K562 (cell line): ENCODE results near the gene ACHE. TPM values are rescaled to one million over a fixed set of nuclear protein-coding genes. Genes with fewer than 3 reads are reported as not detected.

Source experiments
- ATAC-seq: fragments of 200-7000 bp; cut with Tn5 transposase; 3 replicates; pipeline ENCODE4 v1.9.1; 2020; ENCODE audit warnings: moderate library complexity
- BruUV-seq: library from RNA; stranded (reverse); fragments of 400-500 nt; replicated peaks from 2 replicates; lab custom pipeline; 2021; lab: Mats Ljungman, UMichigan
- CTCF ChIA-PET: fragments of 300-600 bp; formaldehyde crosslinking; extraction: SDS; loops from one replicate; lab custom pipeline; 2021; ENCODE audit warnings: low intra/inter-chr PET ratio; lab: Yijun Ruan, JAX
- POLR2A ChIA-PET: fragments of 300-600, 350-650 bp; sonication (Branson Sonifier 250); formaldehyde crosslinking; extraction: SDS; loops from one replicate; lab custom pipeline; 2021; ENCODE audit warnings: antibody characterized with exemption, inconsistent platforms; lab: Yijun Ruan, JAX
- DNase-seq, 4 experiments: peaks; one replicate each; pipeline versions ENCODE4 v3.0.0 to v3.0.0-alpha.2; 2011 to 2018; ENCODE audit warnings: low spot score in 3 of 4, mixed read lengths in 3 of 4; ENCODE audit errors: extremely low read depth in 1 of 4
- FAIRE-seq: peaks from 2 replicates; lab custom pipeline; 2011; peaks lifted over from hg19 to GRCh38; lab: Jason Lieb, UNC
- H2AFZ ChIP-seq: 2 replicates; pipeline ENCODE4 v1.6.0; 2011; ENCODE audit warnings: low read depth, low read length, control low read depth, inconsistent platforms
- H3K27ac ChIP-seq: fragments of 200-600 bp; 3 replicates; pipeline ENCODE4 v1.8.0; 2011; ENCODE audit warnings: low read depth, mild to moderate bottlenecking, control low read depth, inconsistent platforms, low read length, moderate library complexity, mixed read lengths; ENCODE audit errors: extremely low read depth
- H3K27me3 ChIP-seq, 2 experiments: fragments of 300-600 bp in 1 of 2; 2 replicates in 1 of 2; 3 replicates in 1 of 2; pipeline versions ENCODE4 v1.6.0 to v1.8.0; 2011; ENCODE audit warnings: inconsistent platforms in 2 of 2, low read length in 2 of 2, mild to moderate bottlenecking in 1 of 2, mixed read lengths in 1 of 2, moderate library complexity in 1 of 2; ENCODE audit not compliant: control insufficient read depth in 2 of 2, insufficient read depth in 2 of 2
- H3K36me3 ChIP-seq: fragments of 300-600 bp; 3 replicates; pipeline ENCODE4 v1.8.0; 2011; ENCODE audit warnings: mild to moderate bottlenecking, low read length, inconsistent platforms; ENCODE audit not compliant: control insufficient read depth, insufficient read depth
- H3K4me1 ChIP-seq, 2 experiments: fragments of 200-600 bp in 1 of 2; replicated peaks in 1 of 2; 2 replicates in 1 of 2; 3 replicates in 1 of 2; pipeline versions ENCODE4 v1.5.1 to v1.8.0; 2011; ENCODE audit warnings: inconsistent platforms in 2 of 2, low read length in 2 of 2, mild to moderate bottlenecking in 1 of 2, mixed read lengths in 1 of 2, moderate library complexity in 1 of 2; ENCODE audit not compliant: control insufficient read depth in 2 of 2, insufficient read depth in 2 of 2
- H3K4me2 ChIP-seq: 2 replicates; pipeline ENCODE4 v1.6.1; 2011; ENCODE audit warnings: low read length, control low read depth, inconsistent platforms, mixed read lengths; ENCODE audit not compliant: insufficient read depth
- H3K4me3 ChIP-seq: fragments of 200-600 bp; sonication (generic), shearing (Covaris generic); 2 replicates; pipeline ENCODE4 v1.5.1; 2016; ENCODE audit warnings: control low read depth, inconsistent platforms
- H3K79me2 ChIP-seq: fragments of 200-600 bp; 3 replicates; pipeline ENCODE4 v1.8.0; 2011; ENCODE audit warnings: low read length, inconsistent platforms; ENCODE audit not compliant: control insufficient read depth, insufficient read depth
- H3K9ac ChIP-seq, 2 experiments: 2 replicates each; pipeline versions ENCODE4 v1.6.0 to v1.6.1; 2011; ENCODE audit warnings: low read depth in 2 of 2, low read length in 2 of 2, control low read depth in 1 of 2, inconsistent platforms in 1 of 2, mild to moderate bottlenecking in 1 of 2, mixed read lengths in 1 of 2; ENCODE audit not compliant: insufficient read depth in 1 of 2
- H3K9me1 ChIP-seq: one replicate; pipeline ENCODE4 v1.6.0; 2011; ENCODE audit warnings: inconsistent platforms, mild to moderate bottlenecking, low read length, moderate library complexity; ENCODE audit not compliant: control insufficient read depth, insufficient read depth
- H3K9me3 ChIP-seq: replicated peaks from 2 replicates; pipeline ENCODE4 v1.5.1; 2011; ENCODE audit warnings: low read depth, low read length, inconsistent platforms; ENCODE audit not compliant: control insufficient read depth, insufficient read depth
- H4K20me1 ChIP-seq: replicated peaks from 2 replicates; pipeline ENCODE4 v1.6.1; 2011; ENCODE audit warnings: low read length, inconsistent platforms, mixed read lengths; ENCODE audit not compliant: control insufficient read depth, insufficient read depth
- CBX1 ChIP-seq: sonication (generic); IDR thresholded peaks from 2 replicates; pipeline ENCODE4 v1.6.1; 2016; ENCODE audit warnings: antibody characterized with exemption, low read depth, mild to moderate bottlenecking
- EHMT2 ChIP-seq: fragments of 450-650 bp; IDR thresholded peaks from 2 replicates; pipeline ENCODE4 v1.6.1; 2018; ENCODE audit warnings: antibody characterized with exemption
- GTF2E2 ChIP-seq: fragments of 200-800 bp; sonication (Bioruptor generic); IDR thresholded peaks from 2 replicates; pipeline ENCODE4 v1.6.1; 2016; ENCODE audit warnings: missing genetic modification characterization, missing compliant biosample characterization
- PML ChIP-seq: IDR thresholded peaks from 2 replicates; pipeline ENCODE4 v1.6.1; 2012; ENCODE audit warnings: low read length, inconsistent platforms
- PREB ChIP-seq: sonication (generic); formaldehyde crosslinking; IDR thresholded peaks from 2 replicates; pipeline ENCODE4 v1.8.1; 2023; ENCODE audit warnings: mild to moderate bottlenecking, missing genetic modification reagents
- RBBP5 ChIP-seq: fragments of 200-600 bp; sonication (generic); IDR thresholded peaks from 2 replicates; pipeline ENCODE4 v1.6.1; 2012; ENCODE audit warnings: borderline replicate concordance, mild to moderate bottlenecking, low read length, control low read depth, inconsistent platforms; ENCODE audit not compliant: insufficient read depth, poor library complexity, severe bottlenecking
- RBM15 ChIP-seq: fragments of 200-400 bp; formaldehyde crosslinking; IDR thresholded peaks from 2 replicates; pipeline ENCODE4 v1.6.1; 2018; ENCODE audit warnings: mild to moderate bottlenecking, low read length, moderate library complexity; ENCODE audit not compliant: insufficient read depth
- RERE ChIP-seq: sonication (generic); formaldehyde crosslinking; IDR thresholded peaks from 2 replicates; pipeline ENCODE4 v1.8.0; 2023; ENCODE audit warnings: missing genetic modification reagents, mild to moderate bottlenecking, borderline replicate concordance
- SIN3A ChIP-seq, 2 experiments: fragments of 150-350 bp in 1 of 2; IDR thresholded peaks; 2 replicates each; pipeline ENCODE4 v1.6.1; 2011 to 2016; ENCODE audit warnings: borderline replicate concordance in 2 of 2, low read depth in 2 of 2, low read length in 2 of 2, mild to moderate bottlenecking in 2 of 2, moderate library complexity in 2 of 2; ENCODE audit not compliant: control insufficient read depth in 1 of 2
- TRIM25 ChIP-seq: fragments of 450-650 bp; IDR thresholded peaks from 2 replicates; pipeline ENCODE4 v1.7.0; 2016; ENCODE audit warnings: borderline replicate concordance
- U2AF1 ChIP-seq: fragments of 200-400 bp; formaldehyde crosslinking; optimal IDR thresholded peaks from 2 replicates; pipeline ENCODE3; 2017; ENCODE audit warnings: mild to moderate bottlenecking, low read depth, low read length, moderate library complexity
- ZNF232 ChIP-seq: sonication (generic); formaldehyde crosslinking; IDR thresholded peaks from 2 replicates; pipeline ENCODE4 v1.8.0; 2022; ENCODE audit warnings: mild to moderate bottlenecking, missing genetic modification reagents
- WGBS: fragments of 100-300 bp; shearing (Covaris generic); methylation state at CpG from one replicate; pipeline ENCODE4 v1.1.6; 2016; ENCODE audit warnings: low coverage, mixed read lengths; ENCODE audit not compliant: insufficient coverage; ENCODE audit errors: missing lambda C conversion rate; 5-methylcytosine and 5-hydroxymethylcytosine counted together
- in situ Hi-C: fragments of 300-500 bp; cut with MboI; formaldehyde crosslinking; loops from 4 replicates; pipeline ENCODE4 v1.15.0; 2018; ENCODE audit warnings: inconsistent platforms, mixed read lengths
- intact Hi-C: fragments of 100-400 bp; cut with micrococcal nuclease; formaldehyde crosslinking; loops from 2 replicates; pipeline ENCODE4 v1.14.2; 2022
- polyA plus RNA-seq, 8 experiments: library from polyadenylated mRNA; depleted of rRNA in 4 of 8; stranded (reverse) in 5 of 8; unstranded in 3 of 8; fragments of >200 nt; fragmentation: Nextera tagmentation in 2 of 8; fragmentation: Illumina TruSeq in 1 of 8; extraction: Ambion mirVana in 2 of 8; extraction: Trizol in 1 of 8; gene quantifications; 2 replicates each; pipeline versions ENCODE4 v1.2.1 to v1.2.3, GENCODE V29; 2011 to 2014; ENCODE audit warnings: inconsistent platforms in 1 of 8, missing spikeins in 1 of 8
- total RNA-seq, 7 experiments: library from RNA; depleted of rRNA in 6 of 7; stranded (reverse); fragments of >200 nt in 6 of 7; fragmentation: Illumina TruSeq in 2 of 7; extraction: Trizol in 2 of 7; gene quantifications; 2 replicates each; pipeline versions ENCODE4 v1.2.1 to v1.2.3, GENCODE V29; 2011 to 2021; ENCODE audit warnings: low replicate concordance in 1 of 7

The ACHE gene
- total and polyA plus RNA-seq, 9 of the 15 experiments (the other 6 are each of a cell fraction or from before 2014, with no cell fraction given), result 0.04 to 8.8 (median 1.9) TPM

- ATAC-seq (peak; percentile 1), DNase-seq (peak in 2 of 4 experiments; percentile 27 to 48), FAIRE-seq (peak; percentile 65)
- peaks cover 27 to 75% of the 10 kb centered on the region in 2 experiments for H3K4me1 ChIP-seq
- WGBS, result 13% methylated on average over 18 of the region's 18 CpGs
- ChIA-PET CTCF (no interaction called here), POLR2A (interaction anchor here (0.5 to 6.3 kb wide), 8 partner anchors 9 to 401 kb away, joined by 3 to 144 read pairs (median 4); partner anchors contain the start of gene SRRT)
- H3K9ac ChIP-seq, result peak overlapping the region; percentile 86 to 100
- H4K20me1 ChIP-seq, result peaks cover 27% of the 10 kb centered on the region
- in situ Hi-C loops, result no loop called here
- H3K36me3 ChIP-seq, result peaks cover 55% of the 10 kb centered on the region
- H3K79me2 ChIP-seq, result peaks cover 45% of the 10 kb centered on the region
- no peaks in the 10 kb centered on the region for H3K9me3 ChIP-seq
- TSS peak; percentile 78 for BruUV-seq
- peak overlapping the region; percentile 83 for H3K4me2 ChIP-seq
- peak overlapping the region; percentile 70 for H3K4me3 ChIP-seq
- no peak overlapping the region for H2AFZ ChIP-seq
- peaks cover 5% of the 10 kb centered on the region for H3K9me1 ChIP-seq
- H3K27me3 ChIP-seq, result no peaks in the 10 kb centered on the region
- intact Hi-C loops, result no loop called here
- peak overlapping the region; percentile 89 for H3K27ac ChIP-seq
- TF ChIP-seq PREB (CRISPR knock-in tag) (0 out of 2 replicates have a peak, but pooled peaks have one; percentile 41), EHMT2 (no peak), RERE (CRISPR knock-in tag) (0 out of 2 replicates have a peak, but pooled peaks have one; percentile 8), RBM15 (no peak), CBX1 (no peak), SIN3A (IDR thresholded peaks at IDR 0.05; ENCODE audit: borderline replicate concordance in 2 of 2, control insufficient read depth in 1 of 2, low read depth in 2 of 2, low read length in 2 of 2) (0 out of 4 replicates have a peak, but pooled peaks of 1 of the 2 experiments have one; percentile 23), U2AF1 (no peak), GTF2E2 (tag) (no peak), ZNF232 (CRISPR knock-in tag) (no peak), RBBP5 (no peak), TRIM25 (no peak), PML (peak; percentile 12; the same call in 1 of the 2 replicates)
Observed at GRCh38 chr7:100888291-100888987, 7.2 kb downstream of the ACHE start.
